HCT116 (cell line): Measurements from ENCODE around the gene LRG1. TPM values are rescaled to one million over a fixed set of nuclear protein-coding genes. Genes with fewer than 3 reads are reported as not detected.

ENCODE experiments used
- ATAC-seq: fragments of 200-7000 bp; cut with Tn5 transposase; 2 replicates; pipeline ENCODE4 v1.9.1; 2020; ENCODE audit warnings: mild to moderate bottlenecking, moderate library complexity
- BruUV-seq: library from RNA; stranded (reverse); fragments of 400-500 nt; replicated peaks from 2 replicates; lab custom pipeline; 2021; lab: Mats Ljungman, UMichigan
- CTCF ChIA-PET: fragments of 300-600 bp; sonication (Branson Sonifier 250); formaldehyde crosslinking; loops from one replicate; lab custom pipeline; 2021; ENCODE audit warnings: antibody characterized with exemption; lab: Charles Lee
- POLR2A ChIA-PET: fragments of 300-600, 350-600 bp; sonication (Branson Sonifier 250); formaldehyde crosslinking; loops from one replicate; lab custom pipeline; 2021; ENCODE audit warnings: antibody characterized with exemption; lab: Charles Lee
- RAD21 ChIA-PET, 2 experiments: fragments of 300-600 bp; sonication (Branson Sonifier 250); formaldehyde crosslinking; loops; one replicate each; lab custom pipeline; 2023; ENCODE audit warnings: low total read pairs in 2 of 2; ENCODE audit not compliant: uncharacterized antibody in 2 of 2, unreplicated experiment in 2 of 2, low non-redundant PET in 1 of 2; lab: Charles Lee
- DNase-seq: peaks from one replicate; pipeline ENCODE4 v3.0.0-alpha.2; 2010; ENCODE audit warnings: low read depth, low spot score
- H2AFZ ChIP-seq: fragments of 200-600 bp; shearing (Covaris generic), sonication (generic); 2 replicates; pipeline ENCODE4 v1.6.1; 2017; ENCODE audit warnings: low read depth, mixed run types, mixed read lengths, antibody characterized with exemption, low read length; ENCODE audit not compliant: poor library complexity, severe bottlenecking
- H3K27ac ChIP-seq: 2 replicates; pipeline ENCODE4 v1.5.1; 2012; ENCODE audit warnings: low read depth, low read length
- H3K27me3 ChIP-seq: fragments of 200-600 bp; sonication (generic); 2 replicates; pipeline ENCODE4 v1.6.1; 2016; ENCODE audit warnings: mixed run types, low read length, mixed read lengths; ENCODE audit not compliant: insufficient read depth
- H3K36me3 ChIP-seq, 2 experiments: fragments of 200-500 bp in 1 of 2; fragments of 200-600 bp in 1 of 2; sonication (Bioruptor generic) in 1 of 2; sonication (generic) in 1 of 2; 2 replicates each; pipeline versions ENCODE4 v1.5.1 to v1.6.1; 2014 to 2016; ENCODE audit warnings: low read length in 2 of 2, inconsistent platforms in 1 of 2, mixed read lengths in 1 of 2, mixed run types in 1 of 2; ENCODE audit not compliant: insufficient read depth in 2 of 2, control insufficient read depth in 1 of 2
- H3K4me1 ChIP-seq, 2 experiments: fragments of 200-600 bp in 1 of 2; sonication (generic) in 1 of 2; 2 replicates each; pipeline versions ENCODE4 v1.5.1 to v1.6.1; 2012 to 2017; ENCODE audit warnings: low read length in 2 of 2, inconsistent platforms in 1 of 2, mild to moderate bottlenecking in 1 of 2, mixed read lengths in 1 of 2, mixed run types in 1 of 2, moderate library complexity in 1 of 2; ENCODE audit not compliant: insufficient read depth in 2 of 2, control insufficient read depth in 1 of 2
- H3K4me2 ChIP-seq: fragments of 200-600 bp; sonication (generic); 2 replicates; pipeline ENCODE4 v1.6.1; 2017; ENCODE audit warnings: mixed run types, low read length, mixed read lengths
- H3K4me3 ChIP-seq, 2 experiments: fragments of 200-600 bp in 1 of 2; sonication (generic) in 1 of 2; replicated peaks in 1 of 2; 2 replicates each; pipeline ENCODE4 v1.5.1; 2011 to 2016; ENCODE audit warnings: low read length in 2 of 2, control low read depth in 1 of 2, low read depth in 1 of 2, mild to moderate bottlenecking in 1 of 2, mixed read lengths in 1 of 2, mixed run types in 1 of 2
- H3K79me2 ChIP-seq: fragments of 200-600 bp; sonication (generic); 2 replicates; pipeline ENCODE4 v1.6.1; 2017; ENCODE audit warnings: mild to moderate bottlenecking, mixed run types, low read length, moderate library complexity, mixed read lengths; ENCODE audit not compliant: insufficient read depth
- H3K9ac ChIP-seq: fragments of 200-600 bp; sonication (generic); 2 replicates; pipeline ENCODE4 v1.6.1; 2016; ENCODE audit warnings: low read length, mixed read lengths
- H3K9me2 ChIP-seq: fragments of 200-600 bp; sonication (generic), shearing (Covaris generic); 2 replicates; pipeline ENCODE4 v1.6.1; 2017; ENCODE audit warnings: mixed run types, mild to moderate bottlenecking, moderate library complexity; ENCODE audit not compliant: insufficient read depth
- H3K9me3 ChIP-seq, 2 experiments: fragments of 200-500 bp in 1 of 2; fragments of 200-600 bp in 1 of 2; sonication (Bioruptor generic) in 1 of 2; sonication (generic) in 1 of 2; 2 replicates each; pipeline ENCODE4 v1.6.1; 2014 to 2017; ENCODE audit warnings: low read length in 2 of 2, mixed read lengths in 2 of 2, inconsistent platforms in 1 of 2, low read depth in 1 of 2, mild to moderate bottlenecking in 1 of 2, mixed run types in 1 of 2, moderate library complexity in 1 of 2; ENCODE audit not compliant: control insufficient read depth in 1 of 2, insufficient read depth in 1 of 2
- H4K20me1 ChIP-seq: fragments of 200-600 bp; sonication (generic), shearing (Covaris generic); 2 replicates; pipeline ENCODE4 v1.6.1; 2017; ENCODE audit warnings: mixed run types, mild to moderate bottlenecking, moderate library complexity; ENCODE audit not compliant: insufficient read depth
- CBX3 ChIP-seq: IDR thresholded peaks from 2 replicates; pipeline ENCODE4 v1.6.1; 2012; ENCODE audit warnings: low read depth
- CEBPB ChIP-seq: IDR thresholded peaks from 2 replicates; pipeline ENCODE4 v1.6.1; 2012; ENCODE audit warnings: low read depth
- EGR1 ChIP-seq: IDR thresholded peaks from 2 replicates; pipeline ENCODE4 v1.6.1; 2012; ENCODE audit warnings: low read depth
- ELF1 ChIP-seq: IDR thresholded peaks from 2 replicates; pipeline ENCODE4 v1.6.1; 2012; ENCODE audit warnings: low read depth, borderline replicate concordance
- EZH2phosphoT487 ChIP-seq: fragments of 200-600 bp; IDR thresholded peaks from 2 replicates; pipeline ENCODE4 v1.6.1; 2018; ENCODE audit warnings: antibody characterized with exemption, borderline replicate concordance
- POLR2A ChIP-seq: IDR thresholded peaks from 2 replicates; pipeline ENCODE4 v1.7.0; 2011; ENCODE audit warnings: borderline replicate concordance; ENCODE audit not compliant: insufficient read depth, insufficient read length; ENCODE audit errors: extremely low read depth
- RAD21 ChIP-seq: IDR thresholded peaks from 2 replicates; pipeline ENCODE4 v1.6.1; 2012; ENCODE audit warnings: low read depth, mild to moderate bottlenecking
- TCF7L2 ChIP-seq: IDR thresholded peaks from 2 replicates; pipeline ENCODE4 v1.7.0; 2011; ENCODE audit warnings: borderline replicate concordance, inconsistent platforms; ENCODE audit not compliant: insufficient read depth, insufficient read length; ENCODE audit errors: extremely low read depth
- YY1 ChIP-seq: IDR thresholded peaks from 2 replicates; pipeline ENCODE4 v1.6.1; 2011; ENCODE audit warnings: low read length, low read depth, moderate library complexity, mild to moderate bottlenecking; ENCODE audit not compliant: insufficient replicate concordance; ENCODE audit errors: extremely low read depth
- ZFX ChIP-seq: fragments of 450-650 bp; IDR thresholded peaks from 2 replicates; pipeline ENCODE4 v1.6.1; 2017
- ZNF274 ChIP-seq: fragments of 200-500 bp; sonication (Bioruptor generic); IDR thresholded peaks from 2 replicates; pipeline ENCODE4 v1.6.1; 2014; ENCODE audit warnings: mild to moderate bottlenecking, low read depth, low read length, inconsistent platforms
- intact Hi-C: fragments of 100-400 bp; cut with micrococcal nuclease; formaldehyde crosslinking; loops from 2 replicates; pipeline ENCODE4 v1.10.0; 2022
- total RNA-seq: library from RNA; stranded (reverse); gene quantifications from one replicate; pipeline ENCODE4 v1.2.1, GENCODE V29; 2021; ENCODE audit not compliant: unreplicated experiment
- TF ChIP-seq, protein P1 (sequence below): IDR thresholded peaks from 2 replicates; pipeline ENCODE4 v1.6.1; 2012; ENCODE audit warnings: low read depth
- TF ChIP-seq, protein P2 (sequence below), 3 experiments: fragments of 200-600 bp in 1 of 3; sonication (generic) in 1 of 3; IDR thresholded peaks in 2 of 3; conservative IDR thresholded peaks in 1 of 3; 2 replicates each; pipeline ENCODE4 v1.5.1; 2012 to 2017; ENCODE audit warnings: low read depth in 2 of 3, low read length in 2 of 3, antibody characterized with exemption in 1 of 3, borderline replicate concordance in 1 of 3, control low read depth in 1 of 3, mild to moderate bottlenecking in 1 of 3, mixed read lengths in 1 of 3, mixed run types in 1 of 3, moderate library complexity in 1 of 3; ENCODE audit not compliant: insufficient read depth in 1 of 3
- TF ChIP-seq, protein P3 (sequence below): IDR thresholded peaks from 2 replicates; pipeline ENCODE4 v1.6.1; 2012

LRG1 gene
- total RNA-seq, 1 experiment from 2014 or later, result 1.3 TPM

DNA sequence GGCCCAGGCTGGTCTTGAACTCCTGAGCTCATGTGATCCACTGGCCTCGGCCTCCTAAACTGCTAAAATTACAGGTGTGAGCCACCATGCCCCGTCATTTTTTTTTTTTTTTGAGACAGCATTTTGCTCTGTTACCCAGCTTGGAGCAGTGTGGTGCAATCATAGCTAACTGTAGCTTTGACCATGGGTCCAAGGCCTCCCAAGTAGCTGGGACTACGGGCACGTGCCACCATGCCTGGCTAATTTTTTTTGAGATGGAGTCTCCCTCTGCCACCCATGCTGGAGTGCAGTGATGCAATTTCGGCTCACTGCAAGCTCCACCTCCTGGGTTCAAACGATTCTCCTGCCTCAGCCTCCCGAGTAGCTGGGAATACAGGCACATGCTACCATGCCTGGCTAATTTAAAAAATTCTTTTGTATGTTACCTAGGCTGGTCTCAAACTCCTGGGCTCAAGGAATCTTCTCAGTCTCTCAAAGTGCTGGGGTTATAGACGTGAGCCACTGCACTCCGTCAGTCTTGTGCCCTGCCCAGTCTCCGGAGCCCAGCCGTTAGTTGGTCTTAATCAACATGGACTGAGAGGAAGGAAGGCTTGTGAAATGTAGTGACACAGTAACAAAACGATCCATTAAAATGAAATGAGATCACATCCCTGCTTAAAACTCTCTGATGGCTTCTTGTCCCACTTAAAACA is 1.4 kb upstream of the LRG1 start:
- no peak for TF ChIP-seq TCF7L2
- no peak for TF ChIP-seq EGR1
- no peak for TF ChIP-seq ZNF274
- TF ChIP-seq YY1, result no peak
- H4K20me1 ChIP-seq, result no peaks in the 10 kb centered on the region
- no peak overlapping the region for H3K4me3 ChIP-seq
- H3K27ac ChIP-seq, result no peak overlapping the region
- ChIA-PET CTCF (no interaction called here), POLR2A (no interaction called here), RAD21 (no interaction called here)
- H3K9me2 ChIP-seq, result no peaks in the 10 kb centered on the region
- intact Hi-C loops, result no loop called here
- ATAC-seq (no peak), DNase-seq (no peak)
- BruUV-seq, result no TSS peak
- no peak overlapping the region for H3K4me2 ChIP-seq
- peaks cover 10 to 20% of the 10 kb centered on the region in 2 experiments; a peak in 3 of 4 replicates for H3K4me1 ChIP-seq
- H2AFZ ChIP-seq, result no peak overlapping the region
- no peaks in the 10 kb centered on the region for H3K9me3 ChIP-seq
- H3K79me2 ChIP-seq, result no peaks in the 10 kb centered on the region
- no peaks in the 10 kb centered on the region for H3K27me3 ChIP-seq
- H3K9ac ChIP-seq, result no peak overlapping the region
- no peaks in the 10 kb centered on the region for H3K36me3 ChIP-seq

DNA sequence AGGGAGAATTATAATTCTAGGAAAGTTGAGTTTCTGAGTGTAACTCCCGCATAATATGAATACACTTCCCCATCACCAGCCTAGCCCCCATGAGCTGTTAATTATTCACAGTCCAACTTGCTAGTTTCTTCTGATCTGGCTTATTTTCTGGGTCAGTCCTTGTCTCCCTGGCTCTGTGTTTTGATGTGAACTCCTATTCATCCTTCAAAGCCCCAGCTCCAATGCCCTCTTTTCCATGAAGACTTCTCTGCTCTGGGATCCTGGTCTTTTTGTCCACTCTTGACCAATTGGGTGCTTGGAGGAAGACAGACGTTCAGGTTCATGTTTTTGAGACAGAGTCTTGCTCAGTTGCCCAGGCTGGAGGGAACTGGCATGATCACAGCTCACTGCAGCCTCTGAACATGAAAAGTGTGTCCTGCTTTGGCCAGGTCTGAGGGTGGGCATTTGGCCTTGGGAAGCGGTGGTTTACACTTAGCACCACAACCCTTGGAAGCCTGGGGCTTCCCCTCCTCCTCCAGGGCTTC is 605 bp downstream of the LRG1 start:
- Histone ChIP-seq H3K4me2 (no peak overlapping the region), H3K9me2 (no peaks in the 10 kb centered on the region), H3K9ac (no peak overlapping the region), H3K79me2 (no peaks in the 10 kb centered on the region), H3K9me3 (no peaks in the 10 kb centered on the region), H3K4me3 (no peak overlapping the region), H4K20me1 (no peaks in the 10 kb centered on the region), H2AFZ (no peak overlapping the region), H3K27ac (no peak overlapping the region; the same call in 1 of the 2 replicates), H3K4me1 (peaks cover 14 to 35% of the 10 kb centered on the region in 2 experiments; a peak in 3 of 4 replicates), H3K27me3 (no peaks in the 10 kb centered on the region), H3K36me3 (no peaks in the 10 kb centered on the region)
- intact Hi-C loops, result no loop called here
- POLR2A ChIA-PET, result no interaction called here
- ATAC-seq, result no peak
- CTCF ChIA-PET, result interaction anchor here (1.0 to 1.1 kb wide), 2 partner anchors 16 to 95 kb away, joined by 3 read pairs; no protein-coding TSS in a partner anchor
- RAD21 ChIA-PET, result no interaction called here
- no peak for DNase-seq
- BruUV-seq, result no TSS peak
- TF ChIP-seq ZFX, result no peak
- no peak for TF ChIP-seq ZNF274
- no peak for TF ChIP-seq POLR2A
- TF ChIP-seq EZH2phosphoT487, result no peak
- TF ChIP-seq ELF1, result no peak
- TF ChIP-seq CEBPB, result no peak
- TF ChIP-seq YY1, result no peak
- TF ChIP-seq RAD21, result no peak
- TF ChIP-seq, protein P1, sequence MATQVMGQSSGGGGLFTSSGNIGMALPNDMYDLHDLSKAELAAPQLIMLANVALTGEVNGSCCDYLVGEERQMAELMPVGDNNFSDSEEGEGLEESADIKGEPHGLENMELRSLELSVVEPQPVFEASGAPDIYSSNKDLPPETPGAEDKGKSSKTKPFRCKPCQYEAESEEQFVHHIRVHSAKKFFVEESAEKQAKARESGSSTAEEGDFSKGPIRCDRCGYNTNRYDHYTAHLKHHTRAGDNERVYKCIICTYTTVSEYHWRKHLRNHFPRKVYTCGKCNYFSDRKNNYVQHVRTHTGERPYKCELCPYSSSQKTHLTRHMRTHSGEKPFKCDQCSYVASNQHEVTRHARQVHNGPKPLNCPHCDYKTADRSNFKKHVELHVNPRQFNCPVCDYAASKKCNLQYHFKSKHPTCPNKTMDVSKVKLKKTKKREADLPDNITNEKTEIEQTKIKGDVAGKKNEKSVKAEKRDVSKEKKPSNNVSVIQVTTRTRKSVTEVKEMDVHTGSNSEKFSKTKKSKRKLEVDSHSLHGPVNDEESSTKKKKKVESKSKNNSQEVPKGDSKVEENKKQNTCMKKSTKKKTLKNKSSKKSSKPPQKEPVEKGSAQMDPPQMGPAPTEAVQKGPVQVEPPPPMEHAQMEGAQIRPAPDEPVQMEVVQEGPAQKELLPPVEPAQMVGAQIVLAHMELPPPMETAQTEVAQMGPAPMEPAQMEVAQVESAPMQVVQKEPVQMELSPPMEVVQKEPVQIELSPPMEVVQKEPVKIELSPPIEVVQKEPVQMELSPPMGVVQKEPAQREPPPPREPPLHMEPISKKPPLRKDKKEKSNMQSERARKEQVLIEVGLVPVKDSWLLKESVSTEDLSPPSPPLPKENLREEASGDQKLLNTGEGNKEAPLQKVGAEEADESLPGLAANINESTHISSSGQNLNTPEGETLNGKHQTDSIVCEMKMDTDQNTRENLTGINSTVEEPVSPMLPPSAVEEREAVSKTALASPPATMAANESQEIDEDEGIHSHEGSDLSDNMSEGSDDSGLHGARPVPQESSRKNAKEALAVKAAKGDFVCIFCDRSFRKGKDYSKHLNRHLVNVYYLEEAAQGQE, result no peak
- TF ChIP-seq CBX3, result no peak
- TF ChIP-seq, protein P2, sequence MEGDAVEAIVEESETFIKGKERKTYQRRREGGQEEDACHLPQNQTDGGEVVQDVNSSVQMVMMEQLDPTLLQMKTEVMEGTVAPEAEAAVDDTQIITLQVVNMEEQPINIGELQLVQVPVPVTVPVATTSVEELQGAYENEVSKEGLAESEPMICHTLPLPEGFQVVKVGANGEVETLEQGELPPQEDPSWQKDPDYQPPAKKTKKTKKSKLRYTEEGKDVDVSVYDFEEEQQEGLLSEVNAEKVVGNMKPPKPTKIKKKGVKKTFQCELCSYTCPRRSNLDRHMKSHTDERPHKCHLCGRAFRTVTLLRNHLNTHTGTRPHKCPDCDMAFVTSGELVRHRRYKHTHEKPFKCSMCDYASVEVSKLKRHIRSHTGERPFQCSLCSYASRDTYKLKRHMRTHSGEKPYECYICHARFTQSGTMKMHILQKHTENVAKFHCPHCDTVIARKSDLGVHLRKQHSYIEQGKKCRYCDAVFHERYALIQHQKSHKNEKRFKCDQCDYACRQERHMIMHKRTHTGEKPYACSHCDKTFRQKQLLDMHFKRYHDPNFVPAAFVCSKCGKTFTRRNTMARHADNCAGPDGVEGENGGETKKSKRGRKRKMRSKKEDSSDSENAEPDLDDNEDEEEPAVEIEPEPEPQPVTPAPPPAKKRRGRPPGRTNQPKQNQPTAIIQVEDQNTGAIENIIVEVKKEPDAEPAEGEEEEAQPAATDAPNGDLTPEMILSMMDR (IDR thresholded peaks at IDR 0.05 in 2 of 3, conservative IDR thresholded peaks at IDR 0.05 in 1 of 3; ENCODE audit: borderline replicate concordance in 1 of 3, insufficient read depth in 1 of 3, low read depth in 2 of 3, low read length in 2 of 3), result no peak
- TF ChIP-seq, protein P3, sequence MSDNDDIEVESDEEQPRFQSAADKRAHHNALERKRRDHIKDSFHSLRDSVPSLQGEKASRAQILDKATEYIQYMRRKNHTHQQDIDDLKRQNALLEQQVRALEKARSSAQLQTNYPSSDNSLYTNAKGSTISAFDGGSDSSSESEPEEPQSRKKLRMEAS, result no peak
